ENCODE measurements around the gene SMIM24.

The SMIM24 gene

DNA sequence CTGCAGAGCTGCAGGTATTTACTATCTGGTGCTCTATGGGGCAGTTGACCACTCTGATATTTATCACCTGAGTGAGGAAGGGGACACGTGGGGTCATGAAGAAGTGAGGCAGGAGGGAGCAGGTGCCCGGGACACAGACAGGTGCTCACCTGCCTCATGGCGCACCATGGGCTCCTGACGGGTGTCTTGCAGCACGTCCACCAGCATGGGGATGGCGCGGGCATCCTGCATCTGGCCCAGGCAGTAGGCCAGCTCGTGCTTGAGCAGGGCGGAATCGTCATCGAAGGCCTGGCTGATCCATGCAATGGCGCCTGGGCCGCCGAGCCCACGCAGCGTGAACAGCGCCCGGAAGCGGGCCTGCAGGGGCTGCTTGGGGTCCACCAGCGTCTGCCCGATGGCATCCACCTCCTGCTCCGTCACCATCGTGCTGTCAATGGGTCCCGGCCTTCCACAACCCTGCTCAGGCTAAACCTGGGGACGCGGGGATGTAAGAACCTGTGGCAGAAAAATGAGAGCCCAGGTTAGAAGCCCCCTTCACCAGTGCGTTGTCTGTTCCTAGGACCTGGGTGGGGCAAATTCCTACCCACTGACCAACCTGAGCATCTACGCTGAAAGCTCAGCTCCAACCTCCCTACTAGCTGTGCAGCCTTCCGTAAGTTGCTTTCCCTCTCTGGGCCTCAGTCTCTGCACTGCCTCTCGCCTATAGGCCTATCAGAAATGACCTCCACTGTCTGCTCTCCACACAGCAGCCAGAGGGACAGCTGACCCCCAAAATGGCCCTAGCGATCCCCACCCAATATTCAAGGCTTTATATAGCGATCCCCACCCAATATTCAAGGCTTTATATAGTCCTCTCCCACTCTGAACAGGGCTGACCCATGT lies 16.3 kb upstream of the SMIM24 start:
- H3K4me3 ChIP-seq (replicated peaks; ENCODE audit: low read depth, low read length), result no peak overlapping the region
- no peak for DNase-seq (ENCODE audit: extremely low read depth, low read depth)
- TF ChIP-seq, protein P1, sequence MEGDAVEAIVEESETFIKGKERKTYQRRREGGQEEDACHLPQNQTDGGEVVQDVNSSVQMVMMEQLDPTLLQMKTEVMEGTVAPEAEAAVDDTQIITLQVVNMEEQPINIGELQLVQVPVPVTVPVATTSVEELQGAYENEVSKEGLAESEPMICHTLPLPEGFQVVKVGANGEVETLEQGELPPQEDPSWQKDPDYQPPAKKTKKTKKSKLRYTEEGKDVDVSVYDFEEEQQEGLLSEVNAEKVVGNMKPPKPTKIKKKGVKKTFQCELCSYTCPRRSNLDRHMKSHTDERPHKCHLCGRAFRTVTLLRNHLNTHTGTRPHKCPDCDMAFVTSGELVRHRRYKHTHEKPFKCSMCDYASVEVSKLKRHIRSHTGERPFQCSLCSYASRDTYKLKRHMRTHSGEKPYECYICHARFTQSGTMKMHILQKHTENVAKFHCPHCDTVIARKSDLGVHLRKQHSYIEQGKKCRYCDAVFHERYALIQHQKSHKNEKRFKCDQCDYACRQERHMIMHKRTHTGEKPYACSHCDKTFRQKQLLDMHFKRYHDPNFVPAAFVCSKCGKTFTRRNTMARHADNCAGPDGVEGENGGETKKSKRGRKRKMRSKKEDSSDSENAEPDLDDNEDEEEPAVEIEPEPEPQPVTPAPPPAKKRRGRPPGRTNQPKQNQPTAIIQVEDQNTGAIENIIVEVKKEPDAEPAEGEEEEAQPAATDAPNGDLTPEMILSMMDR (IDR thresholded peaks at IDR 0.05; ENCODE audit: low read depth, low read length, missing control alignments), result no peak

DNA sequence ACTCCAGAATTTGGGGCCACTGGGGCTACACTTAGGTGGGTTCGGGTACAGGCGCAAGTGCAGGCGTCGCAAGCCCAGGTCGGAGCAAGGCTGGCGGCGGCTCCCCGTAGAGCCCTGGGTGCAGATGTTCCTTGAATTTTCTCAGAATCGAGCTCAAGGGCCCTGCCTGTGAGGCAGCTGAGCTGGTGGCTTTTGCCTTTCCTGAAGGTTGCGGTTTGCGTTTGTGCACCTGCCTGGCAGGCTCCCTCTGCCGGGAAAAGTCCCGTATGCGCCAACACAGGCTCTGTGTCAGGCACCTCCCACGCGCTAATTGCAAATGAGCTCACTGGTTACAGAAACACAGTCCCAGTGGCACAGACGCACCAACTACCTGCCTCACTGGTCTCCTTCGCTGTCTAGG lies 14.2 kb upstream of the SMIM24 start:
- H3K4me3 ChIP-seq (replicated peaks; ENCODE audit: low read depth, low read length), result no peak overlapping the region
- no peak for DNase-seq (ENCODE audit: extremely low read depth, low read depth)
- TF ChIP-seq, protein P1 (IDR thresholded peaks at IDR 0.05; ENCODE audit: low read depth, low read length, missing control alignments), result no peak

DNA sequence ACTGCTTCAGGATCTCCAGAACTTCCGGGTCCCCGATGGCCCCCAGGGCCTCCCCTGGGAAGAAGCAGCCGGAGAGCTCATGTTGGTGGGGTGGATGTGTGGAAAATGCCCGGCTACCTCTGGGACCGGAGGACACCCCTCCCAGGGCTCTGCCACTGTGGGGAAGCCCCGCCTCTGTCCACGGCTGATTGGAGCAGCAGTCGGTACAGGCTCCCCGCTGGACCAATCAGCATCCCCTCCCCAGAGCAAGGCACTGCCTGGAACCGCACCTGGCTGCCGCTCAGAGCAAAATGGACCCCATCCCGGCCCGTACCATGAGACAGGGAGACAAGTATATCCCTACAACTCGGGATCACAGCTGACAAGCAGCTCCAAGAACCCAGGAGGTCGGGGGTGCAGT lies 13.7 kb upstream of the SMIM24 start:
- TF ChIP-seq, protein P1 (IDR thresholded peaks at IDR 0.05; ENCODE audit: low read depth, low read length, missing control alignments), result no peak
- no peak for DNase-seq (ENCODE audit: extremely low read depth, low read depth)
- H3K4me3 ChIP-seq (replicated peaks; ENCODE audit: low read depth, low read length), result no peak overlapping the region

DNA sequence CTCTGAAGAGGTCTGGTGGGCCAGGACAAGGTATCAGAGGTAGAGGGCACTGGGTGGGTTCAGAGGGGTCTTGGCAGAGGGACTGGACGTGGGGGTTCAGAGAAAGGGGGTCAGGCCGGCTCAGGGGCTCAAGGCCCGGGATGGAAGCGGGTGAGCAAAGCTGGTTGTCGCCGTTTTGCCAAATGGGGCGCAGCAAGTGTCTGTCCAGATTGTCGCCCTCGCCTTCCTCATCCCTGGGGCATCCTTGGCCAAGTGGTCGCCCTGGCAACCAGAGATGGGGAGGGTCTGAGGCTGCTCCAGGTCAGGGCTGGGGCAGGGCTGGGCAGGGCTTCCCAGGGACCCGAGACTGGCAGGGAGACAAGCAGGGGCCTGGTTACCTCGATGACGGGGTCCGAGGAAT lies 13.3 kb upstream of the SMIM24 start:
- no peak overlapping the region for H3K4me3 ChIP-seq (replicated peaks; ENCODE audit: low read depth, low read length)
- no peak for DNase-seq (ENCODE audit: extremely low read depth, low read depth)
- TF ChIP-seq, protein P1 (IDR thresholded peaks at IDR 0.05; ENCODE audit: low read depth, low read length, missing control alignments), result no peak

DNA sequence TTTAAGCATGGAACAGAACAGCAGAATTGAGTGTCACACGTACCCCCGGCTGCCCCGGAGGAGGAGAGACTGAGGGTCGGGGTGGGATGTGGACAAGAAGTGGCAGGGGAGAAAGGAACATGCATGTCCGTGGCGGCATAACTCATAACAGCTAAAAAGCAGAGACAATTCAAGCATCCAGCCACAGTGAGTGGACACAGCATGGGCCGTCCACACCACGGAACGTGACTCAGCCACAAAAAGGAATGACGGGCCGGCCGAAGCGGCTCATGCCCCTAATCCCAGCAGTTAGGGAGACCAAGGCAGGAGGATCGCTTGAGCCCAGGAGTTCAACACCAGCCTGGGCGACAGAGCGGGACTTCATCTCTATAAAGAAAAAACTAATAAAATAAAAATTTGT lies 12.6 kb upstream of the SMIM24 start:
- DNase-seq (ENCODE audit: extremely low read depth, low read depth), result no peak
- no peak overlapping the region for H3K4me3 ChIP-seq (replicated peaks; ENCODE audit: low read depth, low read length)
- TF ChIP-seq, protein P1 (IDR thresholded peaks at IDR 0.05; ENCODE audit: low read depth, low read length, missing control alignments), result no peak

DNA sequence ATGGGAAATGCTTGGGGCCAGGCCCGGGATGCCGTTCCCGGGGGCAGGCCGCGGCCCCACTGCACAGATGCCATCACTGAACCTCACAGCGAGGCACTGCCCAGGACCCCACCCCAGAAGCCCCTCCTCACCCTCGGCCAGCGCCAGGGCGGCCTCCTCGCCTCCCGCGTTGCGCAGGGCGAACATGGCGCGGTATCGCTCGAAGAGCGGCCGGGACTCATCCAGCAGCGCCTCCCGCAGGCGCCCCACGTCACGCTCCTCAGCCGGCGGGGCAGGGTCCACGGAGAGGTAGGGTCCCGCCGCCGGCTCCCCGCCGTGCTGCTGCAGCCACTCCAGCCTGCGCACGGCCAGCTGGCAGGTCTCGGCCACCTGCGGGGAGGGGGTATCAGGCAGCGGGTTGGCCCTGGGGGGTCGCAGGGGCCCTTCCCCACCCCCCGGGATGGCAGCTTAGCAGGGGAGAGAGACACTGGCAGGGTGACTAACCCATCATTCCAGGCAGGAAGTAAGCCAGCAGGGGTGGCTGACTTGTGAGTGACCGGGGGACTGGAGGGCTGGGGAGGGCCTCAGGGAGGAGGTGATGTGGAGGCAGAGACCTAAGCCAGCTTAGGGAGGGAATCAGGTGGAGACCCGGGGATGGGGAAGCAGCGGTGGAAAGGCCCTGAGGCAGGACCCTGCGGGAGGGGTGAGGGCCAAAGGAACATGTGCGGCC lies 12.0 kb upstream of the SMIM24 start:
- TF ChIP-seq, protein P1 (IDR thresholded peaks at IDR 0.05; ENCODE audit: low read depth, low read length, missing control alignments), result no peak
- H3K4me3 ChIP-seq (replicated peaks; ENCODE audit: low read depth, low read length), result no peak overlapping the region
- DNase-seq (ENCODE audit: extremely low read depth, low read depth), result no peak
